Activated CD4-positive, alpha-beta T cell treated with anti-CD3 and anti-CD28 coated beads, Interleukin-2, amount 50 U/mL, for 4 hours (primary cell): ENCODE measurements around the gene HOXD9.

Experiments used
- DNase-seq, 2 experiments: peaks; one replicate each; pipeline ENCODE4 v3.0.0-alpha.2; 2020

The HOXD9 gene

GRCh38 chr2:176122683-176123410, at the start of gene HOXD9:
Gene HOXD9 (plus strand): TSS chr2:176122719. CDS start chr2:176122769, 50 bp downstream.
- DNase-seq: no peak

GRCh38 chr2:176072951-176073904, 49.3 kb upstream of the HOXD9 start:
- no peak for DNase-seq

DNA sequence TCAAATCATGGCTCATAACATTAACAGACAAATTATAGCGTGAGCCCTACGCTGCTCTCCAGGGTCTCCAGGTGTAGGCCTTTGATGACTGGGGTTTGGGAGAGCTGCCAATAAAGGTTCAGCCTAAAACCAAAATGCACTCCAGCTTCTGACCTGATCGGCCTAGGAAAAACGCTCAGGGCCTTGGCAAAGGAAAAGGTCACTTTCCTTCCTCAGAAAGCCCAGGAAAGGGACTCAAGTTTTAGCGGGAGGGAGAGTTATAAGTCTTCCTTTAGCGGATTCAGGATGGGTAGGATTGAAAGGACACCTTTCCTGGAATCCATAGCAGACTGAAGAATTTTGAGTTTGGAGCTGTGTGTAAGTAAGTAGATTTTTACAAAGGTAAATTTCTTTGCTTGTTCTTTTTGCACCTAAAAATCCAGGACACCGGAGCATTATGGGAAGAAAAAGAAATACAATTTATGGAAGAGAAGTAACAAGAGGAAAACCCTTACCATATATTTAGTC, 47.5 kb upstream of the HOXD9 start:
- no peak for DNase-seq

- DNase-seq: no peak
Measured at GRCh38 chr2:176075481-176075880, 47.0 kb upstream of the HOXD9 start.

DNA sequence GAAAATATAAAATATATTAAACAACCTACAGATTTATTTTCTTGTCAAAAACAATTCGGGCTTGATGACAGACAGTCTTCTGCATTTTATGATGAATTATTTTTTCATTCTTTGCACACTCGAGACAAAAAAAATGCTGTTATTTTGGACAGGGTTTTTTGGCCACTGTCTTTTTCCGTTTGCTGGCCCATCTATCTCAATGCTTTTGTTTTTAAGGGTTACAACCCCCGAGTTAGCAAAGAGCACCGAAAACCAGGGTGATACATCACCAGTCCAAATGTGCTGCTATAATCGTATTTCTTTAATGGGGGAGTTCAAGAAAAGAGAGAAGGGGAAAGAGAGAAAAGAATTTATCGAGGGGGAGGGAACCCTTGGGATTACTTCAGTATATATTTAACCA, 46.5 kb upstream of the HOXD9 start:
- no peak for DNase-seq

- DNase-seq: no peak
Measured at GRCh38 chr2:176076796-176077195, 45.7 kb upstream of the HOXD9 start.

GRCh38 chr2:176078541-176079284, 43.8 kb upstream of the HOXD9 start:
- no peak for DNase-seq

DNA sequence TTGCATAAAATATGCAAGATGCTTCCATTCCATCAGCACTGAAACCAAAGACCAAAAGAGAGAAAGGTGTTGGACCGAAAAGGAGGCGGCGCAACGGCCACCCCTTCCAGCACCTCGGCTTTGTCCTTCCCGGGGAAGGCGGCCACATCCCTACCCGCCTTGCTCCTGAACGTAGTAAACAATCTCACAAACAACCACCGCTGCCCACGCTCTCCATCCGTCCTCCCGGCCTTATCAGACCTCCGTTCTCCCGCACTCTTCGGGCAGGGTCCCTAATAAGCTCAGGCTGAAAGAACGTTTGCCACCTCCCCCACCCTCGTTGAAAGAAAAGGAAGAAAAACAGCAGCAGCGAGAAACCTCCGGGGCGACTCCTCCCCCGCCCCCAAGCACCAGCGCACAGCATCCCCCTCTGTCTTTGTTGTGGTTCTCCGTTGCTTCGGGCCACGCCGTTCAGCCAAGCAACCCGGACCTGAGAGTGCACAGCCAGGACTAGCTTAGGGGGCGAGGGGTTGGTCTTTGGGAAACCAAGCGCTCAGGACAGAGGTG, 43.2 kb upstream of the HOXD9 start:
- DNase-seq: no peak

- DNase-seq: no peak
Measured at GRCh38 chr2:176079831-176080539, 42.5 kb upstream of the HOXD9 start.

DNA sequence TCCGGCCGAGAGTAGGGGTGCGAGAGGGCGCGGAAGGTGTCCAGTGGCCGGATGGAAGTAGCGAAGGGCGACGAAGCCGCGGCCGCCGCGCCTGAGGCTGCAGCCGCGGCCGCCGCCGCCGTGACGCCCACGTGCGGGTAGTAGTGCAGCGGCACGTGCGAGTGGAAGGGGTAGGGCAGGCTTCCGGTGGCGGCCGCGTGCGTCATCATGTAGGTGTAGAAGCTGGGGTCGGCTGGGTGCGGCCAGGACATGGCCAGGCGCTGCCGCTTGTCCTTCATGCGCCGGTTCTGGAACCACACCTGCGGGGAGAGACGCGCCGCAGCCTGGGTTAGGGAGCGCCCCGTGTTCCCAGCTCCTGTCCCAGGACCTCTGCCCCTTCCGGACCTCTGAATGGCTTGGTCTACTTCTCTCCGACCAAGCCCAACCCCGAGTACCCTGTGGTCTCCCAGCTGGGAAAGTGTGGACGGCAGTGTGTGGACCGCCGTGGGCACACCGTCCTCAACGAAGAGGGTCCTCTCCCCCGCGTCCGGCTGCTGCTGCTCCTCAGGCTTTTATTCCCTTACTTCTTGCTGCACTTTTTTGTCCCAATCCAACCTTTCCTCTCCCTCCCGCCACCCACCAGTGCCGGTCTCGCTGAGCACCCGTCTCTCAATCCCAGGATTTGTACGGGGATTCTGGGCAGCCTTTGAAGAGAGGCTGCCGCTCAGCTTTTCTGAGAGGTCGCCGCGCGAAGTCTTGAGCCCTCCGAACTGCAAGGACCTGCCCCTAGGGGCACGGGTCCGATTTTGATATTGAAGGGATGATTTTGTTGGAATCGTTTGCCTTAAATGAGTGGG, 41.8 kb upstream of the HOXD9 start:
- DNase-seq: no peak

DNA sequence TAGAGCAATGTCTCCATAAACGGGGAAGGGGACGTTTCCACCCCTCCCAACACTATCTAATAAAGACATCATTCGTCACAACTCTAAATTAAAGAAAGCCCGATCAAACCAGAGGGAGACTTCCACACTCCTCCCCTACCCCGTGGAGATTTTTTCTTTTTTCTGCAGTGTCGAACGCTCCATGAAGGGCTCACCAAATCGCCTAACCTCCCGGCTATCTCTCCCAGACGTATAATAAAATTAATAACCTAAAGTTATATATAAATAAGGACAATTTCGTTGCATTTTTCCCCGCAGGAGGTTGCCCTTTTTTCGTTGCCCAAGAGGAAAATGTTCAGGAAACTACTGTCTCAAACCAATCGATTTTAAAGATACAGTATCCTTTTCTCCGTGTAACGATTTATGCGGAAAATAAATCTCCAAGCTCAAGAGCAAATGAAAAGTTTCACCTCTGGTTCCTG, 41.1 kb upstream of the HOXD9 start:
- DNase-seq: no peak

DNA sequence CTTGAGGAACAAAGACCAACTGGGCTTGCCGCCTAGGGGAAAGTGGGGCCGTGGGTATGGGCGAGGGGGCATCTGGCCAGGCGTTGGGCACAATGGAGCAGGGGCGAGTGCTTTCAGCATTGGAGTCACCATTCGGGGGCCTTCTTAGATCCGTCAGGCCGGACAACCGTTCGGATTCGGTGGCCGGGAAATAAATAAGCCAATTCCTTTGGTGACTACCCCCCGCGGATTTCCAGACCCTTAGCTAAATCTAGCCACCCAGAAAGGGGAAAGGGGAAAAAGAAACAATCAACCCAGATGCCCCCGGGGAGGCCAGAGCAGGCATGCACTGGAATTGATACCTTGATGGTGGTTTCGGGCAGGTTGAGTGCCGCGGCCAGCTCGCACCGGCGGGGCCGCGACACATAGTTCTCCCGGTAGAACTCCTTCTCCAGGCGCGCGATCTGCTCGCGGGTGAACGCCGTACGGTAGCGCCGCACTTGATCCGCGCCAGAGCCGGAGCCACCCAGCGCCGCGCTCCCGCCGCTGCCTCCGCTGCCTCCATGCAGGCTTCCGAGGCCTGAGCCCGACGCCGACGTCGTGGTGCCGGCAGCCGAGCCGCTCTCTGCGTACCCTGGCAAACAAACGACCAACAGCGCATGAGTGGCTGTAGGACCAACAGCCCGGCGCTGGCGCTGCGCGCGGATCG, 40.5 kb upstream of the HOXD9 start:
- DNase-seq: no peak

DNA sequence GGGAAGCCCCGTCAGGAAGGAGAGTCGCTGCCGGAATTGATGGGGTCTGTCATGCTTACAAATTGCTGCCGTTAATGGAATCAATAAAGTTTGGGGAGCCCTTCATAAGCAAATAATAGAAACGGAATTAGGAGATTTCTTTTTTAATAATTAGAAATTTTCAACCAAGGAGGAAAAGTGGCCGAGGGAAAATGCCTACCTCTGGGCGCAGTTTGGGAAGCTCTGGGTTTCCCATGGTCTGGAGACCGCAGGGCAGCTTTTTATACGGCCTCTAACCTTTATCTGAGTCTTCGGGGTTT, 40.0 kb upstream of the HOXD9 start:
- DNase-seq: no peak

GRCh38 chr2:176082824-176083751, 39.4 kb upstream of the HOXD9 start:
- no peak for DNase-seq

GRCh38 chr2:176083796-176084261, 38.7 kb upstream of the HOXD9 start, which contains the start of gene EVX2:
Gene EVX2 (minus strand): TSS chr2:176083962. CDS start chr2:176083776, 186 bp downstream.
- no peak for DNase-seq

DNA sequence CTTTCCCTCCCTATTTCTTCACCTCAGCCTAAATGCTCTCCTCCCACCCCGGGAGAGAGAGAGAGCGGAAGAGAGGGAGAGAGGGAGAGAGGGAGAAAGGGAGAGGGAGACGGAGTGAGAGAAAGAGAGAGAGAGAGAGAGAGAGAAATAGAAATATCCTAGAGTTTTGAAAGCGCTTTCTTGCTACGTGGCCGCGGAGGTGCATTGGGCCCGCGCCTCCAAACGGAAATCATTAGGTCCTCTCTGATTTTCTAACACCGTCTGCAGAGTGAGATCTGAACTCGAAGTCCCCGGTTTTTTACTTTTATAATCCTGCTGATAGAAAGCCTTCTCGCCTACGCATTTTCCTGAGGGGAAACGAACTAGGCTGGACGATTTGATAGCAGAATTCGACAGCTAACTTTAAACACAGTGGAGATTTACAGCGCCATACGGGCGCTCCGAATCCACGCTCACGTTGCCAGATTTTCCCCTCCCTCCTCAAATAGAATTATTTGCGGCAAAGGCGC, 37.9 kb upstream of the HOXD9 start:
- no peak for DNase-seq

DNA sequence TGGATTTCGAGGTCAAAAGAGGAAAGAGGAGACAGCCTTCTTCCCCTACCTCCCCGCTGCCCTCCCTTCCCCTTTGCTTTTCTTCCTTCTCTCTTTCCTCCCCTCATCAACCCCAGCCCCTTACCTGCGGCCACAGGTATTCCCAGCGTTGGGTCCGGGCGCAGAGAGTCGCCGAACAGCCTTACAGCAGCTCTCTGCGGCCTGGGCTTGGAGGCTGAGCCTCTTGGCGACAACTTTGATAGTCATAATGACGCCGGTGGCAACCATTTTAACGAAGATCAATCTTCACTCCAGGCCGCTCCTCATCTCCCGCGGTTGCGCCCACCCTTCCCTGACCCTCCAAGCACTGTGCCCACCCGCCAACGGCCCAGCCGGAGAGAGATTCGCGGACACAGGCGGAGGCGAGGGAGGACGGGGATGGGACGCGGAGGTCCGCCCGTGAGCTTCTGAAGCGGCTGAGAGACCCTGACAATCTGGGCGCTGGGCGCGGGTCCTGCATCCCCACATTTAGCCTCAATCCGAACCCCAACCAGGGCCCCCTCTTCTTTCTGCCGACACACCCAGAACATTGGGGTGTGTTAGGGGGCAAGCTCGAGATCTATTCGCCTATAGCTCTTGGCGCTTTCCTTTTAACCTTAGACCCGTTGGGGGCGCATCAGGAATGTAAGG, 37.3 kb upstream of the HOXD9 start:
- no peak for DNase-seq
